NCI-H1436 treated with DMSO at 0.1 percent for 48 hours (cell line): ENCODE measurements around the gene CEND1.

Experiments
- DNase-seq: peaks from one replicate; lab custom pipeline; 2025; lab: John Stamatoyannopoulos, UW

The CEND1 gene

DNA sequence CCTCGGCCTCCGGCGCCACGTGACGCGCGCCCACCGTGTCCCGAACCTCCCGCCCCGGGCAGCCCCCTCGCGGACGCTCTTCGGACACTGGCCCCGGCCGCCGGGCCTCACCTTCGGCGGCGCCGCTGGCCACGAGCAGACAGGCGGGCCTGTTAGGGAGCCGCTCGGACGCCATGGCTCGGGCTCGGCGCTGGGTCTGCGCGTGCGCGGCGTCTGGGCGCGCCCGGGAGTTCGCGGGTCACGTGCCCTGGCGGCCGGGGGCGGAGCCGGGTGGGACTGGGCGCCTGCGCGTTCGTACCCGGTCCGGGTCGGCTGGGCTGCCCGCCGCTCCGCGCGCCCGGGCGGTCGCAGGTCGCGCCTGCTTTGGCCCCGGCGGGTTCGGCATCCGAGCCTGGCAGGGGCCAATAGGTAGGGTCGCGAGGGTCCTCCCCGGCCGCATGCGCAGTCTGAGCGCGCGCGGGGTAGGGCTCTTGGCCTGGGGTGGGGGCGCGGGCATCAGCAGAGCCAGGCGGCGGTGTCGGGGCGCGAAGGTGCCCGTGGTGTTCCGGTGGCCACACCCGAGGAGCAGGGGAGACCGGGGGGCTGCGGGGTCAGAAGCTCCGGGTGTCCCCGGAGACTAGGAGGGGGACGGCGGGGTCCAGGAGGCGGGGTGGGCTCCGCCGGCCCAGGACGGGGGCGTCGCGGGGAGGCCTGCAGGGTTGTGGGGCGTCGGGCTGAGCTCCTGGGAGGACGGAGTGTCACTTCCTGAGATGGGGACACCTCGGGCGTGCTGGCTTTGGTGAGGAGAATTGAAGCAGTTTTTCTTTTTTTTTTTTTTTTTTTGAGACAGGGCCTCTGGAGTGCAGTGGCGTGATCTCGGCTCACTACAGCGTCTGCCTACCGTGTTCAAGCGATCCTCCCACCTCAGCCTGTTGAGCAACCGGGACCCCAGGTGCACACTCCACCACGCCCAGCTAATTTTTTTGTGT is 12.3 kb downstream of the CEND1 start, which contains the start of gene GATD1:
TSS of gene GATD1 (minus strand) at position 200 of the 968 bp plus-strand sequence. CDS start at position 175, 25 bp downstream.
- peak; percentile 17 for DNase-seq

- no peak for DNase-seq
Measured at GRCh38 chr11:776561-777287, 13.2 kb downstream of the CEND1 start.

DNA sequence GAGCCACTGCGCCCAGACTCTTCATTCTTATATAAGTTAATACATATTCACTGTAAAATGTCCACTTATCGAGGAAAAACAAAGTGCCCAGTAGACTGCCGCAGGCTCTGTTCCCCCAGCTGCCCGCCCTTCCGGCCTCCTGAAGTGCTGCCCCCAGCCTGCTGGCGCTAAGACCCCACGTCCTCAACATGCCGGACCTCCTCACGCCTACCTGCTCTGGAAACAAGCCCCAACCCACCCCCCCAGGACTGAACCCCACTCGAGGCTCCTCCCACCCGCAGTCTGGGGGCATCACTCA is 13.7 kb downstream of the CEND1 start:
- no peak for DNase-seq

- no peak for DNase-seq
Measured at GRCh38 chr11:774873-775592, 14.9 kb downstream of the CEND1 start.

- DNase-seq: no peak
Measured at GRCh38 chr11:773830-774229, 16.1 kb downstream of the CEND1 start.

DNA sequence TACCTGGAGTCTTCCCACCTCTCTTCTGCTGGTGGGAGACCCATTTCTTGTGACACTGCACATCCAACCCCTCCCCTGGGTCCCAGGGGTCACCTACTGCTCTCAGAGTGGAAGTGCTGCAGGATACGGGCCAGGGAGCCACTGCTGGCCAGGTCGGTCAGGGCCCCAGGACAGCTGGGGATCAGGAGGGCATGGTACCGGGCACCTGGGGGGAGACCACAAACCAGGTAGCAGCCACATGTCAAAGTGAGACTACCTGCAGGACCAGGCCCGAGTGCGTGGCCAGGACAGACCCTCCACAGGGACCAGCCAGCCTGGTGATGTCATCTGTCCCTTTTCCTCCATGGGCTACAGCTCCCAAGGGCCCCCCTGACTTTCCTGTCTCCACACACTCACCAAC is 16.5 kb downstream of the CEND1 start:
- DNase-seq: no peak

GRCh38 chr11:772429-773390 is 17.2 kb downstream of the CEND1 start:
- DNase-seq: no peak

- no peak for DNase-seq
Measured at GRCh38 chr11:771617-772204, 18.2 kb downstream of the CEND1 start.

DNA sequence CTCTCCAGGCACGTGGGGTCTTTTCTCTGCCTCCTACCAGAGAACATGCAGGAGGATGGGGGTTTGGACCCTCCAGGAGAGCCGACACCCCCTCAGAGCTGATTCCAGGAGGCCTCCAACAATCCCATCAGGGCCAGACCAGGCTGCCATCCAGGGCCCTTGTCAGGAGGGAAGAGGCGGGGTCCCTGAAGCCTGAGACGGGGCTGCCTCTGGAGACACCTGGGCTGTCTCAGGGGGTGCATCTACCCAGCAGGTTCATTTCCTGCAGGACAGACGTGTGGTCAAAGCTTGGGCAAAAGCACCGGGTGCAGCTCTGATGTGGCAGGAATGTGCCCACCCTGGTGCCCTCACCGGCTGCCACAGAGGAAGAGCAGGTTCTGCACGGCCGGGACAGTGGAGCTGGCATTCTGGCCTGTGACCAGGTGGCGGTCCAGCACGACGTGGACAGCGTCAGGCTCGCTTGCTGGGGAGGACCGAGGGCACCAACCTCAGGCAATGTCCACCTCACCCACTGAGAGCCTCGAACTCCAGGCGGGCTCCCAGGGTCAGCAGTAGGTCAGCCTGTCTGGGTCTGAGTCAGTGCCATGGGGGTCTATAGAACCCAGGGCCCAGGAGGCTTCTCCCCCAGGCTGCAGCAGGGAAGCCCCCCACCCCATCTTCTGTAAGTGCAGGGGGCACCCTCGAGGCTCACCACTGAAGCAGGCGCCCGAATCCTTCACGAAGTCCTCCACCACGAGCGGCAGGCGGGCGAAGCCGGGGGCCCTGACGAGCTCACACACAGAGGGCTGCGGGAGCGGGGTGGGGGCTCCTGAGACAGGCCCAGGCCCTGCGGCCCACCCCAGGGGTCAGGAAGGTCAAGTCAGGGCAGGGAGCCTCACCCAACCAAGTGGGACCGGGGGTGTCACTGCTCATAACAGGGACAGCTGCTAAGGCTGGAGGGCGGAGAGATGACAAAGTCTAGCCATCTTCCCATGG is 19.0 kb downstream of the CEND1 start:
- no peak for DNase-seq

GRCh38 chr11:769887-770641 is 19.8 kb downstream of the CEND1 start:
- no peak for DNase-seq

GRCh38 chr11:767238-767637 is 22.7 kb downstream of the CEND1 start:
- DNase-seq: no peak

- DNase-seq: no peak
Measured at GRCh38 chr11:766936-767210, 23.0 kb downstream of the CEND1 start.

DNA sequence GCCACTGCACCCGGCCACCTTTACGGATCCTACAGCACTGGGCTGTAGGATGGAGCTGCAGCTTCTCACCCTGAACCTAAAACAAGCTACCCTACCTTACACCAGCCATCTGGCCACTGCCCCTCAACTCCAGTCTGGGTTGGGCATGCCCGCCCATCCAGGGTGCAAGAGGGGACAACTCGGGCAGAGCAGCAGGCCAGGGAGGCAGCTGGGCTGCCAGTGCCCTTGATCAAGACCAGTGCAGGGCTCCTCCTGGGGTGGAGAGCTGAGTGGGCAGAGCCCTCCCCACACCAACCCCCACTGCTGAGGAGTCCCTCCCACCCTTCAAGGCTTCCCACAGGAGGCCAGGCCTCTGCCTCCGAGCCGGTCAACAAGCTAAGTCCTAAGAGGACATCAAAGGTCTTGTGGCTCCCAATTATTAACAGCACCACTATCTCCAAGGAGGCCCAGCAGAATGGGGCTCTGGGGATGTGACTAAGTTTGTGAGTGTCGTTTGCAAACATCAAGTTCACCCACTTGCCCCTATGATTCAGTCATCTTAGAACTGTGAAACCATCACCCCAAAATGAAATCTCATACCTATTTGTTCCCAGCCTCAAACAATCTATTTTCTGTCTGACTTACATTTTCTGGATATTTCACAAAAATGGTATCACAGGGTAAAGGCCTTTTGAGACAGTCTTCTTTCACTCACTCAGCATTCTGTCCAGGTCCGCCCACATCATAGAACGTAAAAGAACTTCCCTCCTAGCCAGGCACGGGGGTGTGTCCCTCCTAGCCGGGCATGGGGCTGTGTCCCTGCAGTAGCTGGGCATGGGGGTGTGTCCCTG is 23.6 kb downstream of the CEND1 start:
- DNase-seq: no peak

GRCh38 chr11:765802-766091 is 24.1 kb downstream of the CEND1 start:
- no peak for DNase-seq

- no peak for DNase-seq
Measured at GRCh38 chr11:765025-765801, 24.7 kb downstream of the CEND1 start.

DNA sequence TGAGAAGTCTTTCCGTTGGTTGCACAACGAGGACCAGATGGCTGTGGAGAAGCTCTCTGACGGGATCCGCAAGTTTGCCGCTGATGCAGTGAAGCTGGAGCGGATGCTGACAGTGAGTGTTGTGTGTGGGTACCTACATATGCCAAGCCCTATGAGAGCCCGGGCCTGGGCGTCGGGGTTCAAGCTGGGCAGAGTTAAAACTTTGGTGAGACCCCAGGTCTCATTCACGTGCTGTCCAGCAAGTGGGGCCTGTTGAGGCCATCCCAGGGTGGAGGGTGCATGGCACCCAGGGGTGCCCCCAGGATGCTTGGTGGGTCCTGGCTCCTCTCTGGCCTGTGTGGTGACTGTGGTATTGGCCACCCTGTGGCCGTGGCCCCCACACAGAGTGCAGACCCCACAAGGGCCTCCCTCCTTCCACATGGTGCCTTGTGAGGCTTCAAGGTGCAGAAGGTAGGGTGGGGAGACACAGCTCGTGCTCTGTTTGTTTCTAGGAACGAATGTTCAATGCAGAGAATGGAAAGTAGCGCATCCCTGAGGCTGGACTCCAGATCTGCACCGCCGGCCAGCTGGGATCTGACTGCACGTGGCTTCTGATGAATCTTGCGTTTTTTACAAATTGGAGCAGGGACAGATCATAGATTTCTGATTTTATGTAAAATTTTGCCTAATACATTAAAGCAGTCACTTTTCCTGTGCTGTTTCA is 25.4 kb downstream of the CEND1 start:
- DNase-seq: no peak
